HFF-Myc (cell line): ENCODE results near the gene TOMM5.

Experiments
- DNase-seq: peaks from one replicate; pipeline ENCODE4 v3.0.0-alpha.2; 2011; ENCODE audit warnings: low read depth; ENCODE audit errors: extremely low read depth
- H3K4me3 ChIP-seq: replicated peaks from 2 replicates; pipeline ENCODE4 v1.5.1; 2011; ENCODE audit warnings: low read depth, mild to moderate bottlenecking, control low read depth, low read length
- TF ChIP-seq, protein P1 (sequence below): IDR thresholded peaks from 2 replicates; pipeline ENCODE4 v1.5.1; 2012; ENCODE audit warnings: mild to moderate bottlenecking, low read depth, low read length, control low read depth; ENCODE audit errors: missing control alignments

Gene TOMM5

DNA sequence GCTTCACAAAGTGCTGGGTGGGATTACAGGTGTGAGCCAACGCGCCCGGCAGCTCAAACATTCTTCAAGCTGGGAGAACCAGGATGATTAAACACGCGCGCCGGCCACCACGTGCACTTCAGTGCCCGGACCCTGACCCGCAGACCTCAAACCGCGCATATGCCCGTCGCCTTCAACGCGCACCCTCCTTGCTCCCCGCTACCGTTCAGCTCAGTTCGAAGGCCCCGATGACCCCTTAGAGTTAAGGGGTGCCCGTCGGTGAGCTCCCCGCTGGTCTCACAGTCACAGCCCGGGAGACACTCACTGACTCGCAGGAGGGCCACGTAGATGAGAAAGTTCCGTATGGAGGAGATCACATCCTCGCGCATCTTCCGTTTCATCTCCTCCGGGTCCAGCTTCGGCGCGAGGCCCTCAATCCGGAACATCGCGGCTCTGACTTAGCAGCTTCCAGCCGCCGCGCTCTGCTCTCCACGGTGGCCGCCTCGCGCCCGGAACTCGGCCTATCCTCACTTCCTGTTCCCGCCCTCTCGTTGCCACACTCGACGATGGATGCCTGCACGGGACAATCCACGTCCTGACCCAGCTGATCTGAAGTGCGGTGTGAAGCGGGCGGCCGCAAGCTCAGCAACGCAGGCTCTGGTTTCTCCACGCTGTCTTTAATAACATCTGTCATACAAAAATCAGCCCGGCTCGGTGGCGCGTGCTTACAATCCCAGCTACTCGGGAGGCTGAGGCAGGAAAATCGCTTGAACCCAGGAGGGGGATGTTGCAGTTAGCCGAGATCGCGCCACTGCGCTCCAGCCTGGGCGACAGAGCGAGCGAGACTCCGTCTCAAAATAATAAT, at the start of gene TOMM5:
TSS of gene TOMM5 (minus strand) at position 490 of the 844 bp plus-strand sequence. CDS start at position 425, 65 bp downstream.
- peak; percentile 78 for DNase-seq
- TF ChIP-seq, protein P1, sequence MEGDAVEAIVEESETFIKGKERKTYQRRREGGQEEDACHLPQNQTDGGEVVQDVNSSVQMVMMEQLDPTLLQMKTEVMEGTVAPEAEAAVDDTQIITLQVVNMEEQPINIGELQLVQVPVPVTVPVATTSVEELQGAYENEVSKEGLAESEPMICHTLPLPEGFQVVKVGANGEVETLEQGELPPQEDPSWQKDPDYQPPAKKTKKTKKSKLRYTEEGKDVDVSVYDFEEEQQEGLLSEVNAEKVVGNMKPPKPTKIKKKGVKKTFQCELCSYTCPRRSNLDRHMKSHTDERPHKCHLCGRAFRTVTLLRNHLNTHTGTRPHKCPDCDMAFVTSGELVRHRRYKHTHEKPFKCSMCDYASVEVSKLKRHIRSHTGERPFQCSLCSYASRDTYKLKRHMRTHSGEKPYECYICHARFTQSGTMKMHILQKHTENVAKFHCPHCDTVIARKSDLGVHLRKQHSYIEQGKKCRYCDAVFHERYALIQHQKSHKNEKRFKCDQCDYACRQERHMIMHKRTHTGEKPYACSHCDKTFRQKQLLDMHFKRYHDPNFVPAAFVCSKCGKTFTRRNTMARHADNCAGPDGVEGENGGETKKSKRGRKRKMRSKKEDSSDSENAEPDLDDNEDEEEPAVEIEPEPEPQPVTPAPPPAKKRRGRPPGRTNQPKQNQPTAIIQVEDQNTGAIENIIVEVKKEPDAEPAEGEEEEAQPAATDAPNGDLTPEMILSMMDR = no peak
- H3K4me3 ChIP-seq = peak within 1 kb of the TSS; percentile 99

DNA sequence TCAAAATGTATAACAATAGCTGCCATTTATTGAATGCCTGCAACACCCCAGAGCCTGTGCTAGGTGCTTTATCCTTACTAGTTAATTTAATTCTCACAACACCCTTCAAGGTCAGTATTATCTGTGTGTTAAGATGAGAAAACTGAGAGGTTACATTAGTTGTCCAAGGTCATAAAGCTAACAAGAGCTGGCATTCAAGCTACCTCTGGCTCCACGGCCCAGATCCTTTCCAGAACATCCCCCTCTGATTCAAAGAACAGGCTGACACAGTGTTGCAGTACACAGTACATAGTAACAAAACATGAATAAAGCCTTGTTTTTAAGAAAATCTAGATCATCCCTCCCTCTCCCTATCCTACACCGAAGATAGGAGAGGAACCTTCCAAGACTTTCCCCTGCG, 48.9 kb upstream of the TOMM5 start:
- TF ChIP-seq, protein P1 = no peak
- DNase-seq = no peak
- no peak overlapping the region for H3K4me3 ChIP-seq

DNA sequence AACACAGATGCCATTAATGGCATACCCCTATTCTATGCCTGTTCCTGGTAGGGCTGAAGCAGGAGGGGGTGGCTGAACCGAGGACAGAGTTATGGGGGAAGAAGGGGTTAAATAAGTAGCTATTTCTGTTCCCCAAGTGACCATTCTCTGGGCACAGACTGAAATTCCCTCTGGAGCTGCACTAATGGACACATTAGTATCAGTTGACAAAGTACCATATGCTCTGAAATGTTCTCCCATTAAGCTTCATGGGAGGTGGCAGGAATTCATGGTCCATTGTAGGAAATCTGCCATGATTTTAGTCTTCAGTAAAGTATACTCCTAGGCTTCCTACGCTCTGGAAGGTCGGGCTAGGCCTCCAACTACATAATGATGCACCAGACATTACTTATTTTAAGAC, 47.8 kb upstream of the TOMM5 start:
- DNase-seq = no peak
- H3K4me3 ChIP-seq = no peak overlapping the region
- TF ChIP-seq, protein P1 = no peak

DNA sequence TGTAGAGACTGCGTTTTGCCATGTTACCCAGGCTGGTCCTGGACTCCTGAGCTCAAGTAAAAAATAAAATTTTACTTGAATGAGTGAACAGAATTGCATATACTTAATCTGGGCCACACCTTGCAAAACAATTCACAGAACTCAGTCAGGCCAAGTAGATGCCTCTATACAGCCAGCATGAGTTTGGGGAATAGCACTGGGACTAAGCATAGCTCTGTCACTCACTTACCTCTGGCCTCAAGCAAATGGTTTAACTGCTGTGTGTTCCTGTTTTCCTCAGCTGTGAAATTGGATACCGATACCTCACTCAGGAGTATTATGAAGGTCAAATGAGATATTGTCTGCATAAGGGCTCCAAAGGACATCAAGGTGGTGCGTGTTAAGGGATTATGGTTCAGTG, 47.4 kb upstream of the TOMM5 start:
- no peak for DNase-seq
- TF ChIP-seq, protein P1 = no peak
- H3K4me3 ChIP-seq = no peak overlapping the region

DNA sequence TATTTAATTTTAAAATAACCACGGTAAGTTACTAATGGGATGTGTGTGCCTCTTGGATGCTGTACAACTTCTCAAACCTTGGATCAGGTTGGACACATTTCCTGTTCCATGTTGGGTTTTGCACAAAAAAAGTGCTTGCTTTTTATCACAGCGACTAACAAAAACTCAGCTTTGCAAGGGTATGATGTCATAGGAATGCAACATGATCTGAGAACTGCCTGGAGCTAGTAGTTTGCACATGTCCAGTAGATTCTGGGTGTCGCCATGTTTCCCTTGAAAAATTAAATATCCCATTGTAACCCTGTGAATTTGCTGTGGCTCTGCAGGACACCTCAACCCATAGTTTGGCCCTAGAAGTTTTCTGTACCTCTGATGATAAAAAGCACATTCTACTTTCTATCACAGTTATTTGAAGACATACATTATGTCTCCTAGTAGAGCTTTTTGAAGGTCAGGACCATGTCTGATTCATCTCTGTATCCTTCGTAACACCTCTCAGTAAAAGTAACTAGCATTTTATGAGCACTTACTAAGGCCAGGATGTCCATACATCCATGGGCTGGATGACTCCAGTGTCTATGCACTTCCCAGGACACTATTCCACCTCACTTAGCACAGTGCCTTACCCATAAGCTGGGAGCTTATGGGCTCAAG, 46.8 kb upstream of the TOMM5 start:
- TF ChIP-seq, protein P1 = no peak
- no peak for DNase-seq
- no peak overlapping the region for H3K4me3 ChIP-seq

DNA sequence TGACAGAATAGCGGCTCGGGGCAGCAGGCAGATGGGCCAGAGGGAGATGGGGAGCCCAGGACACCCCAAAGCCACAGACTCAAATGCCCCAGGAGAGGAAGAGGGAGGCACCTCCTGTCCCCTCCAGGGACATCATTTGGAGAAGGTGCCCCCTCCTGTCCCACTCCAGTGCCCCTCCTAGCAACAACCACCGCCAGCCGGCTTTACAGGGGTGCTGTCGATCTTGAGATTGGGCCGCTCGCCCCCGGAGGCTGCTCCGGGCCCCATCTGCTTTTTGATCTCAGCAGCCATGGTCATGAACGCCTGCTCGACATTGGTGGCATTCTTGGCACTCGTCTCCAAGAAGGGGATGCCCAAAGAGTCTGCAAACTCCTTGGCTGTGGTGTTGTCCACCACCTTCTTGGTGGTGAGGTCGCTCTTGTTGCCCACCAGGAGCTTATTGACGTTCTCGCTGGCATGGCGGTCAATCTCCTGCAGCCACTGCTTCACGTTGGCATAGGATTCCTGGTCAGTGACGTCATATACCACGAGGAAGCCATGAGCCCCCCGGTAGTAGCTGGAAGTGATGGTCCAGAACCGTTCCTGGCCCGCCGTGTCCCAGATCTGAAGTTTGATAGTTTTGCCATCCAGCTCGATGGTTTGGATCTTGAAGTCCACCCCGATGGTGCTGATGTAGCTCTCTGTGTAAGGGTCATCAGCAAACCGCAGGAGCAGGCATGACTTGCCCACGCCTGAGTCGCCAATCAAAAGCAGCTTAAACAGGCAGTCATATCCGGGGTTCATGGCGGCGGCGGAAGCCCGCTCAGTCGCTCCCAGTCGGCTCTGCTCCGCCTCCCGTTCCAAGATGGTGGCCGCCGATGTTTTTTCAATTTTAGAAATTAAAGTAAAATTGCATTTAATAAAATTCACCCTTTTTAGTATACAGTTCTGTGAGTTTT, 44.4 kb upstream of the TOMM5 start:
- H3K4me3 ChIP-seq = no peak overlapping the region
- no peak for DNase-seq
- TF ChIP-seq, protein P1 = no peak
